GM19025 (cell line): Measurements from ENCODE around the gene AP3S2.
"Not testable (repeated sequence)": the region's sequence is repeated elsewhere in the genome, so short reads cannot be mapped to it uniquely, and the experiment has no call there.

Source experiments
- ATAC-seq: cut with Tn5 transposase; IDR thresholded peaks from one replicate; pipeline ENCODE4 v1.9.1; 2021; ENCODE audit warnings: mild to moderate bottlenecking, low read depth, moderate library complexity; ENCODE audit not compliant: unreplicated experiment

The AP3S2 gene

DNA sequence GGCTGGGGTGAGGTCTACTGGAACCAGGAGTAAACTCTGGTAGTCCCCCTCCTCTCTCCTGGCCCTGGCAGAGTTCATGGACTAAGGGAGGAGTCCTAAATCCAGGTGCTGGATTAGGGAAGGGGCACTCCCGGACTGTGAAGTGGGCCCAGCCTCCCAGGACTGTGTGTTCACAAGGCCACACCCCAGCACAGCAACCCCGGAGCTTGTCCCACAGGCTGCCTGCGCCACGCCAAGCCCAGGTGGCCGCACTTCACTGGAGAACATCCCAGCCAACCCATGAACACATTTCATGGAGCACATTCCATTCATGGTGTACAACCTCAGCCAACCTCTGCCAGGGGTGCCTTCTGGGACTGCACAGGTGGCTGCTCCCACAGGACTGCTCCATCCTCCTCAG, 10.7 kb upstream of the AP3S2 start:
- no peak for ATAC-seq

- ATAC-seq = no peak
Observed at GRCh38 chr15:89903858-89904130, 10.0 kb upstream of the AP3S2 start.

DNA sequence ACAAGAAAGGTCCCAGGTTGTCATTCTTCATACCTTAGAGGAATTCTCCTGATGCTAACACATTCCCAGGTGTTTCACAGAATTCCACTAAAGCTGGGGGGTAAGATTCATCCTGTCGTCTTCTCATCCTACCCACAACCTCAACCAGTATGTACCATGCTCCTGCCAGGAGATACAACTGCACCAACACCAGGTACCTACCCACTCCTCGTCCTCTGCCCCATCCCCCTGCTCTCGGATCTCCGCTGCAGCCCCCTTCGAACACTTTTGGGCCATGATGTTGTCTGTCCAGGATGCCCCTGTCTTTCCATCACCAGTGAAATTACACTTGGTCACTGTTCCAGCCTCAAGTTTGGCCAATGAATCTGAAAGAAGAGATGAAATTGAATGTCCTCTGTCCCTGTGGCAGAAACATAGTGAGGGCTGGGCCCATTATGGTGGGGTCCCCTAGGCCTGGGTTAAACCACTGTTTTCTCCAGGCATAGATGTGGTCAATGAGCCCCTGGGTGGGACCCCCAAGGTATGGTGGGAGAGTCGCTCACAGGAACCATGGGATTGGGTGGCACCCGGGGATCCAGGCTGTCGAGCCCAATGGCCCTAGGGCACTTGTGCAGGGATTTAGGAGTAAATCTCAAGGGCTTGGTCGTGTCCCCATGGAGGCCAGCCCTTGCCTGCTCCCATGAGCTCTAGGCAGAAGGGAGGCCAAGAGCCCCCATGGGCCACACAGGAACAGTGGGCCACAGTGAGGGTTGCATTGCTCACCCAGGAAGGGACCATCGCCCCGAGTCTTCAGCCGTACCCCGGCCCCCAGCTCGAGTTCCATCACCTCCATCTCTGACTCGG, 9.4 kb upstream of the AP3S2 start:
- no peak for ATAC-seq

GRCh38 chr15:89900849-89901248, 7.1 kb upstream of the AP3S2 start:
- no peak for ATAC-seq

DNA sequence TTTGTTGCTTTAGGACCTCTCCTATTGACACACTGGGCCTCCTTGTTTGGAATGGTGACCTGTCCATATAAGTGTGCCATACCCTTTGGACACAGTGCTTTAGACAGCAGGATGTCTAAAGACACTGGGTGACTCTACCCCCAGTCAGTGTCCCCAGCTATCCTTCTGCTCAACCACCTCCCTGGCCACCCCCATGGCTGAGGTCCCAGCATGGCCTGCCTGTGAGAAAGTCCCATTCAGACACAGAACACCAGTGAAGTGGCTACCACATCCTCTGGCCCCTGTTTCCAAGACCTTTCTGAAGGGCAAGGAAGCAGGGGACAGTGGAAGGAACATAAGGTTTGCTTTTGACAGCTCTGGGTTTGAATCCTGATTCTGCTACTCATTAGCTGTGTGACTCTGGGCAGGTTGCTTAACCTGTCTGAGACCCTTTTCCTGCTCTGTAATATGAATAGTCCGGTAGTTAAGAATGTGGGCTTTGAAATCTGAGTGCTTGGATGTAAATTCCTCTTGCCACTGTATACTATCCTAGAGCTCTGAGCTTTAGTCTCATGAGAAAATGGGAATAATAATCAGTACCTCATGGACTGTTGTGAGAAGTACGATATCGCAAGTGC, 6.3 kb upstream of the AP3S2 start:
- no peak for ATAC-seq

- no peak for ATAC-seq
Observed at GRCh38 chr15:89899295-89899945, 5.6 kb upstream of the AP3S2 start.

DNA sequence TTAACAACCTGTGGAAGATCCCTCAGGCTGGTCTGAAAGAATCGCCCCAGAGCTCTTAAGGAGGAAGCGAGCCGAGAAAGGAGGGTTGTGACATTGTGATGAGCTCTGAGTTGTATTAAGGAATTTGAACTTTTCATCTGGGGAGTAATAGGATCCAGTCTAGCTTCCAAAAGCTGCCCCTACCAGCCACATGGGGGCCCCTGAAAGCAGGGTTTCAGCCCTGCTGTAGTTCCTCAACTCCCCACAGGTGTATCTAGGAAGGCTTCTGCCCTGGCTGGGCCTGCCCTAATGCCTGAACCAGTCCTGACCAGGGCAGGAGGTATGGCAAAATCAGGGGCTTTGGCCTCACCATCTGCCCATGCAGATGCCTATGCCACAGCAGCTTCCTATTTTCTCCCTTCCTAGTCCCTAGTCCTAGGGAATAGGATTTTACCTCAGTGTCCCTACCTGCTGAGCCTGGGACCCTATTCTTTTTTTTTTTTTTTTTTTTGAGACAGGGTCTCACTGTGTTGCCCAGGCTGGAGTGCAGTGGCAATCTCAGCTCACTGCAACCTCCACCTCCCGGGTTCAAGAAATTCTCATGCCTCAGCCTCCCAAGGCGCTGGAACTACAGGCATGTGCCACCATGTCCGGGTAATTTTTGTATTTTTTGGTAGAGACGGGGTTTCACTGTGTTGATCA, 5.0 kb upstream of the AP3S2 start:
- peak; percentile 34 for ATAC-seq

- no peak for ATAC-seq
Observed at GRCh38 chr15:89898146-89898545, 4.4 kb upstream of the AP3S2 start.

DNA sequence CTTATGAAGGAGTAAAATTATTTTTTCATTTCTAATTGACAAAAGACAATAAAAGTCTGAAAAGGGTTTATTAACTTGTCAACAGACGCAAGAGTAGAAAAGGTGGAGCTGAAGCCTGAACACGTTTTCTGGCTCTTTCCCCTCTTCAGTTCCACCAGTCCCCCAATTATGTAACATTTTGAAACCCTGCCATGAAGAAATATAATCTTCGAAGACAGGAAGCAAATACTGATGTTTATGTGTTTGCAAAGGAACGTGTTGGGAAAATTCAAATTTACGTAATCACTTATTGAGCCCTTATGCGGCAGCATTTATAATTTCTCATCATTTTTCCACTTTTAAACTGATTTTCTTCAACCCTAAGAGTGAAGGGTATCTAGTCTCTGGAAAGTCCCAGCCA, 767 bp downstream of the AP3S2 start:
- no peak for ATAC-seq

GRCh38 chr15:89888214-89888804, 5.5 kb downstream of the AP3S2 start:
- ATAC-seq = no peak

DNA sequence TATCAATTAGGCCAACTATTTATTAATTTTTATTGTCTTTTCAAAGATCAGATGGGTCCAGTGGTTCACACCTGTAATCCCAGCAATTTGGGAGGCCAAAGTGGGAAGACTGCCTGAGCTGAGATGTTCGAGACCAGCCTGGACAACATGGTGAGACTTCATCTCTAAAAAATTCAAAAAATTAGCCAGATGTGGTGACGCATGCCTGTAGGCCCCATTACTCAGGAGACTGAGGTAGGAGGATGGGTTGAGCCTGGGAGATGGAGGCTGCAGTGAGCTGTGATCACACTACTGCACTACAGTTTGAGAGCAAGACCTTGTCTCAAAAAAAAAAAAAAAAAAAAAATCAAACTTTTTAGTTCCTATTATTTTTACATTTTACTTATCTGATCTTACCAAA, 8.2 kb downstream of the AP3S2 start:
- no peak for ATAC-seq

- not testable (repeated sequence) for ATAC-seq
Observed at GRCh38 chr15:89885179-89885578, 8.6 kb downstream of the AP3S2 start.

- ATAC-seq = no peak
Observed at GRCh38 chr15:89883518-89883917, 10.3 kb downstream of the AP3S2 start.

GRCh38 chr15:89880727-89881126, 13.1 kb downstream of the AP3S2 start:
- ATAC-seq = no peak

DNA sequence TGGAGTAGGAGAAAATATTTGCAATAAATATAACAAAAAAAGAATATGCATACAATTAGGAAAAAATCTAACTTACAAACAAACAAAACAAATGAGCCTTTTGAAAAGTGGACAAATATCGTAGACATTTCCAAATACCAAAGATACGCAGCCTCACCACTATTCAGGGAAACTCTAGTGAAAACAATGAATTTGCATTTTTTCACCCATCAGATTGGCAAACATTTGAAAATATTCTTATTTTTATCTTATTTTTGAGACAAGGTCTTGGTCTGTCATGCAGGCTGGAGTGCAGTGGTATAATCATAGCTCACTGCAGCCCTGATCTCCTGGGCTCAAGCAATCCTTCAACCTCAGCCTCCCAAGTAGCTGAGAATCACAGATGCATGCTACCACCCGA, 15.5 kb downstream of the AP3S2 start:
- no peak for ATAC-seq

DNA sequence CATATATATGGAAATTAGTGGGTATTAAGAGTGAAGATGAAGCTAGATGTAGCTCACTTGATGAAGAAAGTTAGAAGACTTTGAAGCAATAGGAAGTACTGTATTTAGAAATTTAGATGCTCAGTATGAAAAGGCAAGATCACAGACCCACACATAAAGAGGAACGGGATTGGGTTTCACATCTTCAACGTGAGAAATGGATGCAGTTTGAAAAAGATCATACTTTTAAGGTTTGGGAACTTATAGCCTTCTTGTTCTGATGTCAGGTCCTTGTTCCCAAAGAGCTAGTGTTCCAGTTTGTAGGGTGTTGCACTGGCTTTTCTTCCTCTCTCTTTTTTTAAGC, 16.7 kb downstream of the AP3S2 start:
- ATAC-seq = no peak

GRCh38 chr15:89876396-89877082, 17.3 kb downstream of the AP3S2 start:
- no peak for ATAC-seq

DNA sequence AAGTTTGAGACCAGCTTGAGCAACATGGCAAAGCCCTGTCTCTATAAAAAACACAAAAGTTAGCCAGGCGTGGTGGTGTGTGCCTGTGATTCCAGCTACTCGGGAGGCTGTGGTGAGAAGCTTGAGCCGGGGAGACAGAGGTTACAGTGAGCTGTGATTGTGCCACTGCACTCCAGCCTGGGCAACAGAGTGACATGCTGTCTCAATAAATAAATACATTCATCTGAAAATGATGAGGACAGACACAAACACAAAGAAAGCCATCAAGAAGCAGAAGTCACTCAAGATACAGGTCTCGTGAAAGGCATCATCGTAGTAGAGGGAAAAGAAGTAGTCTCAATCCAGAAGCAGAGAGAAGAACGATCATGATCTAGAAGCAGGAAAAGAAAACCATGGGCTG, 18.1 kb downstream of the AP3S2 start:
- ATAC-seq = no peak

GRCh38 chr15:89874926-89875564, 18.7 kb downstream of the AP3S2 start:
- peak; percentile 83 for ATAC-seq

GRCh38 chr15:89870688-89871288, 23.0 kb downstream of the AP3S2 start:
- ATAC-seq = no peak
